Measurements from ENCODE around the gene ENTPD6.
"Not testable (repeated sequence)": the region's sequence is repeated elsewhere in the genome, so short reads cannot be mapped to it uniquely, and the experiment has no call there.

Gene ENTPD6

DNA sequence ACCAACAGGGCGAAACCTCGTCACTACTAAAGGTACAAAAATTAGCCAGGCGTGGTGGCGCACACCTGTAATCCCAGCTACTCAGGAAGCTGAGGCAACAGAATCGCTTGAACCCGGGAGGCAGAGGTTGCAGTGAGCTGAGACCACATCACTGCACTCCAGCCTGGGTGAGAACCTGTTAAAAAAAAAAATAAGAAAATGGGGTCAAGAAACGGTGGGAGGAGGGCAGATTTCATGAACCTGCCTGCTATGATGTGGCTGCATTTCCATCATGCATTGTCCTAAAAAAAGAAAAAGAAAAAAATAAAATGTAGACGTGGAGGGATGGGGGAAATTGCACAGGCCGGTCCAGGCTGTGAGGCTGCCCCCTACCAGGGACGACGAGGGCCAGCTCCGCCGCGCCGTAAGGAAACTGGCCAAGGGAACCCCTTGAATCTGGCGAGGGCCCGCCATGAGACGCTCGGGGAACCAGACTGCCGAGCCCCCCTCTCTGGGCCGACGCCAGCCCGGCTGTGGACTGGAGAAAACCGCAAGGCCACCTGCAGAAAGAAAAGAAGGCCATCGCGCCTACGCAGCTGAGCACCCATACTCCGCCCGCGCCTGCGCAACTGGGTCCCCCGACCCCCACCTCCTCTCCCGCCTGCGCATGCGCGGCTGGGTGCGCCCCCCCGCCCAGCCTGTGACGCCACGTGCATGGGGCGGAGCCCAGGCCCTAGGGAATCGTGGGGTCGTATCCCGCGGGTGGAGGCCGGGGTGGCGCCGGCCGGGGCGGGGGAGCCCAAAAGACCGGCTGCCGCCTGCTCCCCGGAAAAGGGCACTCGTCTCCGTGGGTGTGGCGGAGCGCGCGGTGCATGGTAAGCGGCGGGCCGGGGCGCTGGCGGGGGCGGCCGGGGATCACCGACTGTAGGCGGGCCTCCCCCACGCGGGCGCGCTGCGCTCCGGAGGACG lies at the start of gene ENTPD6:
ENTPD6 (plus strand) TSS at position 699 of the 948 bp plus-strand sequence. CDS start 10,825 bp downstream, outside the sequence.
- peak; percentile 84 for DNase-seq (ENCODE audit: low read depth)

DNA sequence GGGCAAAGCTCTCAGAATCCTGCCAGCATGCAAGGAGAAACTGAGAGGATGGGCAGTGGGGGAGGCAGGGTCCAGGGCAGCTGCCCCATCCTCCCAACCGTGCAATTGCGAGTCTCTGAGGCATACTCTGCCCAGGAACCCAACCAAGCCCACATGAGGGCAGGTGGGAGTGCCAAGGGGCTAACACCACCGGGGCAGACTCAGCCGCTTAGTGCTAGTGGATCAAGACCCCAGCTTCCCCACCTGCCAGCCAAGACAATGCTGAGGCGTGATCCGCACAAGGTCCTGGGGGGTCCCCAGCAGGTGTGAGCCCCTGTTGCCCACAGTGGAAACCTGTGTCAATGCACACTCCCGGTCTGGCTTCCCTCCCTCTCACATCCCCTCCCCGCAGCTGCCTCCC lies 48.5 kb upstream of the ENTPD6 start:
- DNase-seq (ENCODE audit: low read depth): no peak

DNA sequence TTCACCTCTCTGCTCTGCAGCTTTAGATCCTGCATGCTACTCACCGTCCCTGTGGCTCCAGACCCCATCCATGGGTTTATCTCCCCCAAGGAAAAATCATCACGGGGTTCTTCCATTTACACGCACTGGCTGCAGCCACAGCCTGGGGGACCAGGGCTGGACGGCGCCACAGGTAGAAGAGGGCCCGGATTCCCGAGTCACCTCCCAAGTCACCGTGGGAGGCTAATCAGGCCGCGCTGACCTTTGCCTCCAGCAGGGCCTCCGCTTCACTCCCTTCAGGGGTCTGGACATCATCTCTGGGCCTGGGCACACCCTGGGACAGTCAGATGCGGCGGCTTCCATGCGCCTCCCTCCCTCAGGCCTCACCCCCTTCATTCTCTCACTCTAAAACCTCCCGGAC lies 47.8 kb upstream of the ENTPD6 start:
- no peak for DNase-seq (ENCODE audit: low read depth)

DNA sequence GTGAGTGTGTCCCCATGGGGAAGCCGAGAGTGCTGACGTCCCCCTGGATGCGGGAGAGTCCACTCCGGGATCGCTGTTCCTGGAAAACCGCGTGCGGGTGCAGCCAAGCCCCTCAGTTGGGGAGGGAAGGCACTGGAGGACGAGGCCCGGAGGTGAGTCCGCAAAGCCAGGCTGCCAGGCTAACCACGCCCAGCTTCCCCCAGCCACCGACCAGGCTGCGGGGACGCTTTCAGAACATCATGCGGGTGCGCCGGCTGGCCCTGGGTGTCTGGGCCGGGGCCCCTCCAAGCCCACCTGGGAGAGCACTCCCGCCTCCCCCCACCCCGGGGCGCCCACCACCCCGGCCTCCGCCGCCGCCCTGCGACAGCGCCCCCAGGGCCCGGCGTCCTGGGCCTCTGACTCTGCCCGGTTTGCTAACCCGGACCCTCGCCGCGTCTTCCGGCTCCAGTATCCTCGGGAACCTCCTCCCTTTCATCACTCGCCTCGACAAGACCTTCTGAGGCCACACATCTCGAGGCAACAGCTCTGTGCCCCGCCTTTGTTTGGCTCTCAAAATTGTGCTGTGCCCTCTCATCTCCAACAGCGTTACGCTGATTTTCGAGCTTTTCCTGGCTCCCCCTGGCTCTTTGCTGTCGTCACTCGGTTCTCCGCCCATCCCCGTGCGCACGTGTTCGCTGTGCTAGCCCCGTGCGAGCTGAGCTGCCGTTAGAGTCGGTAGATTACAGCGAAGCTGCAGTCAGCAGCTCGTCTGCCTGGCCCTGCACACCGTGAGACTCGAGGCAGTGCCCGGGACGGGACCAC lies 47.1 kb upstream of the ENTPD6 start:
- DNase-seq (ENCODE audit: low read depth): peak; percentile 21

DNA sequence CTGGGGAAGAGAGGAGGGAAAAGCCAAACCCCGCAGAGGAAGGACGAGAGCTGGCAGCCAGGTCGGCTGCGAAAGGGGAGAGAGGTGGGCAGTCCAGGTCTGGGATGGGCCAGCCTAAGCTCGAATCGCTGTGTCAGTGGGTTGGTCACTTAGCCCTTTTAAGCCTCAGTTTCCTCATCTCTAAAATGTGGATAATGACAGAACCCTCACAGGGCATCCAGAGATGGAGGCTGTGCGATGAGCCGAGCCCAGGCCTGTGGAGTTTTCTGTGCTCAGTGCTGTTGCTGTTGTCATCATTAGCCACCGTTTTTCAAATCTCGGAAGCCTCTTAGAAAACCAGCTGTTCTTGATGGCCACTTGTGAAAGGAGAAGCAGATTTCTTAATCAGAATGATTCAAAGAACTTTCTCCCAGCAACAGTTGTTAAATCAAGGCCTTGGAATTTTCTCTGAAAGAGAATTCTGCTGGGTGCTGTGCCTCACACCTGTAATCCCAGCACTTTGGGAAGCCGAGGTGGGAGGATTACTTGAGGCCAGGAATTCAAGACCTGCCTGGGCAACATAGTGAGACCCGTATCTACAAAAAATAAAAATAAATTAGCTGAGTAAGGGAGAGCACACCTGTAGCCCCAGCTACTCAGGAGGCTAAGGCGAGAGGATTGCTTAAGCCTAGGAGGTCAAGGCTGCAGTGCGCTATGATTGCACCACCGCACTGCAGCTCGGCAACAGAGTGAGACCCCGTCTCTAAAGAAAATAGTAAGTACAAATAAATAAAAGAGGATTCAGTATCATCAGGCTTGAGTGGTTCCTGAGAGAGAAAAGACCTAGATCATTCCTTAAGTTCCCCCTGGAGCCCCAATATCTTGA lies 46.3 kb upstream of the ENTPD6 start:
- DNase-seq (ENCODE audit: low read depth): no peak

DNA sequence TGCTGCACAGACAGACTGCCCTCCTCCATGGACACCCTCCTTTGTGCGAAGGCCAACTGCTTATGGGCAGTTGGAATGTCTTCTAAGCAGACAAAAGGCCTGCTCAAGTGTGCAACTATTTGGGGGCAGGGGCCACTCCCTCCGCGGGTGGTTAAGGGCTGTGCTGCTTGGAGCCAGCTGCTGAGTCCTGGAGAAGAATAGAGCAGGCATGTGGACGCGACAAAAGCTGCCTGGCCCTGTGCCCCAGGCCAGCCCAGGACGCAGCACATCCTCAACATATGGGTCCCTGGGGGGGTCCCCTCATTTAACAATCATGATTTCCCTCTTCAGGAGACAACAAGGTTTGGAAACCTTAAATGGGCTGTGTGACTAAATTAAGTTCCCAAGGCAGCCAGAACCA lies 45.5 kb upstream of the ENTPD6 start:
- DNase-seq (ENCODE audit: low read depth): no peak

DNA sequence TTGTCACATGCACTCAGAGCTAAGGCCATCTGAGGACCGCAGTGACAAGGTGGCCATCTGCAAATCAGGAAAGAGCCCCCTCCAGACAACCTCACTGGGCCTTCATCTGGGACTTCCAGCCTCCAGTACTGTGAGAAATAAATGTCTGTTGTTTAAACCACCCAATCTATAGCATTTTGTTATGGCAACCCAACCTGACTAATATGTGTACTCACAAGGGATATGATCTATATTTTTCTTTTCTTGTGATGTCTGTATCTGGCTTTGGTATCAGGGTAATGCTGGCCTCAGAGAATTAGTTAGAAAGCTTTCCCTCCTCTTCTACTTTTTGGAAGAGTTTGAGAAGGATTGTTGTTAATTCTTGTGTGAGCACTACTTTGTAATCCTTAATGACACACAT lies 37.5 kb upstream of the ENTPD6 start:
- no peak for DNase-seq (ENCODE audit: low read depth)

DNA sequence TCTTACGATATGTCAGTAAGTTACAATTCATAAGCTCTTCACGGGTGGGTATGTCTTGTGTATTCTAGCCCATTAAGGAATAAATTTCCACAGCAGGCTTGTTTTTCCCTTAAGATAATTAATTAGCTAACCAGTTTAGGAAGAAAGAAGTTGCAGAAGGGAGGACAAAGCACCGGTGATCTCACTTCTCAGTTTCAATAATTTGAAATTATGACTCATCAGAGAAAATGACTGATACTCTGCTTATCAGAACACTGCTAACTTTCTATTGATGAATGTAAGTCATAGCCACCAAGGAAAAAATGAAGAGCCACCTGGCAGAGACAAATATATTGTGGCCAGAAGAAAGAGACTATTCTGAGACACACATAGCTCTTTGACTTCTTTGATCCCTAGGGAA lies 35.0 kb upstream of the ENTPD6 start:
- DNase-seq (ENCODE audit: low read depth): no peak

DNA sequence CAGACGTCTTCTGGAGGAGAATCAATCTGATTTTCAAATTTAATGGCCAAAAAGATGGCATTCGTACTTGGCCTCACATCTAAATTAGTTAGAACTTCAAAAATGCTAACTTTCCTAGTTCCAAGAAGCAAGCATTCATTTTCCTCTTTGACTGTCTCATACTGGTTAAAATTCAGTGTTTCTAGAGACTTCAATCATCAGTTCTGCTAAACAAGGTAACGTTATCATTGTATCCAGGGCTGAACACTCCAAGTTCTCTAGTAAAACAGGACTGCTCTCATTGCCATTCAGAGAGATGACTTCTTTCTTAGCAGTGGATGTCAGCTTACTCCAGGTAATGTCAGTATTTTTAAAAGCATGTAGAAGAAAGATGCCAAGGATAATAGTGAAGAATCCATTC lies 34.6 kb upstream of the ENTPD6 start:
- DNase-seq (ENCODE audit: low read depth): no peak

DNA sequence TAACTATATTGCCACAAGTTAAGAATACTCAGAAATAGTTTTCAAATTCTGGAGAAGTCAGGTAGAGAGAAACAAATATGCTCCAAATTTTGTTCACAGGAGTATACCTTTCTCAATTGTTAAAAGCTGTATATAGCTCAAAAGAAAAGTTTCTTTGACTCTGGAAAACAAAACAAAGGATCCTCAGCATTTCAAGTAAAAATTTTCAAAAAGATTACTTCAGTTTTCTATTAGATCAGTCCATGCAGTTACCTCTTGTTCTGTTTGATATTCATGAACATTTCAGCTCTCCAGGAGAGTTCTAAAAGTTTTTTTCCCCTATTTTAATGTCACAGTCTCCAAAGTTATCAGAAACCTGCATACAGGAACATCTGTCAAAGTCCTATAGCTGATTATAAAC lies 30.4 kb upstream of the ENTPD6 start:
- DNase-seq (ENCODE audit: low read depth): no peak

DNA sequence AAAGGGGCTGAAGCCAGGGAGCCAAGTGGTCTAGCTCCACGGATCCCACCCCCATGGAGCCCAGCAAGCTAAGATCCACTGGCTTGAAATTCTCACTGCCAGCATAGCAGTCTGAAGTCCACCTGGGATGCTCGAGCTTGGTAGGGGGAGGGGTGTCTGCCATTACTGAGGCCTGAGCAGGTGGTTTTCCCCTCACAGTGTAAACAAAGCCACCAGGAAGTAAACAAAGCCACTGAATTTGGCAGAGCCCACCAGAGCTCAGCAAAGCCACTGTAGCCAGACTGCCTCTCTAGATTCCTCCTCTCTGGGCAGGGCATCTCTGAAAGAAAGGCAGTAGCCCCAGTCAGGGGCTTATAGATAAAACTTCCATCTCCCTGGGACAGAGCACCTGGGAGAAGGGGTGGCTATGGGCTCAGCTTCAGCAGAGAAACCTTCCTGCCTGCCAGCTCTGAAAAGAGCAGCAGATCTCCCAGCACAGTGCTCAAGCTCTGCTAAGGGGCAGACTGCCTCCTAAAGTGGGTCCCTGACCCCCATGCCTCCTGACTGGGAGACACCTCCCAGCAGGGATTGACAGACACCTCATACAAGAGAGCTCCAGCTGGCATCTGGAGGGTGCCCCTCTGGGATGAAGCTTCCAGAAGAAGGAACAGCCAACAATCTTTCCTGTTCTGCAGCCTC lies 29.3 kb upstream of the ENTPD6 start:
- DNase-seq (ENCODE audit: low read depth): not testable (repeated sequence)

DNA sequence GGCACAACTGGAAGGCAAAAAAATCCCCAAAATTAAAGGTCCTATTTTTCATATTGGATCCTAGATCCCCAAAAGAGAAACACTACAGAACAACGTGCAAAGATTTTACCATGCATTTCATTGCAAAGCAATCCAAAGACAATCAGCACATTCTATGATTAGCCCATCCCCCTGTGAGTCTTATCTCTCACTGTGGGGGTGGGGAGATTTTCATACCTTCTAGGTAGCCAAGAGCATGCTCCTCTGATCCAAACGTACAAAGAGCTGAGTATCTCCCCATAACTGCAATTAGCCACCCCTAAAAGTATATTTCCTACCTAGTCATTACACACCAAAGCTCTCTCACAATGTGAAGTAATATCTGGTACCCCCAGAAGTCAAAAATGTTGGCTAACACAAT lies 22.2 kb upstream of the ENTPD6 start:
- no peak for DNase-seq (ENCODE audit: low read depth)

DNA sequence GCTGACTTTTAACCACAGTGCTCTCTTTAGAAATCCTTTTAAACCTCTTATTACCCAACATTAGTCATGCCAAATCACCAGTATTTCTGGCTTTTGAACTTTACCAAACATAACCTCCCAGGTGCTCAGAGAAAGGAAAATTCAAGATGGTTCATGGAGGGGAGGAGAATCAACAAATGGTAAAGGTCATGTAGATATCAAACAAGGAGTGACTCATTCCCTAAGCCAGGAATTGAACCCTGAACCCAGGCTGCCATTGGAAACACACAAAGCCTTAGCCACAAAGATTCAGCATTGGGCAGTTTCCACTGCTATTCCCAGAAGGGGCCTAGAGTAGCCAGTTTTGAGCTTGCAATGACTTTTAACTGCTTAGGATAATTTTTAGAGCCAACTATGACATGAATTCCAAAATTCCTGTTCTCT lies 21.6 kb upstream of the ENTPD6 start:
- DNase-seq (ENCODE audit: low read depth): no peak

DNA sequence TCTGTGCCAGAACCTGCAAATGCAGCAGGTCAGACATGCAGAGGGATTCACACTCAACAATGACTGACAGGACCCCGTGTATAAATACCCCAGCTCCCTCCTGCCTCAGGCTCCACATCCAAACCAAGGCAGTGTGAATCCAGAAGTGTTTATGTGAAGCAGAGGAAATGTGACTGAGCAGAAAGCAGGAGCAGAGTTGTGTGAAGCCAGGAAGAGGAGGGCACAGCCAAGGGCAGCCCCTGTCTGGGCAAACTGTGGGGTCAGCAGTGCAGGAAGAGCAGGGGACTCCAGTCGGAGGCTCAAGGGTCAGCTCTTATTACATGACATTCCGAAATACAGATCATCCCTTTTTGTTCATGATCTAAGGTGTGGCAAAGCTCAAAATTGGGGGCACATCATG lies 19.3 kb upstream of the ENTPD6 start:
- no peak for DNase-seq (ENCODE audit: low read depth)

DNA sequence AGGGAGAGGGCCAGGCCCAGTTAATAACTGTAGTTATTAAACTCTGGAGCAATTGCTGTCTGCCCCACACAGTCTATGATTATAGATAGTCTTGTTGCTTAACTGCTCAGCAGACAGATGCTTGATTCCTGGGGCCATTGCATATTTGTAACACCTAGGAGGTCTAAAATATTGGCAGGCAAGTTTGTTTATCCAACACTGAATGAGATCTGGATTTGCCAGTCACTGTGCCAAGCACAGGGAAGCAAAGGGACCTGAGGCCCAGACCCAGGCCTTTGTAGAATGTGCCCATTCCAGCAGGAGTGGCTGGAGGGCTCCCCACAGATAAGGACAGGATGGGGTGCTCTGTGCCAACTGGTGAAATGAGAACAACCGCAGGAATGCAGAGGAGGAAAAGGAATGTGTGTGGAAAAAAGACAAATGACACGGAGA lies 17.6 kb upstream of the ENTPD6 start:
- no peak for DNase-seq (ENCODE audit: low read depth)

DNA sequence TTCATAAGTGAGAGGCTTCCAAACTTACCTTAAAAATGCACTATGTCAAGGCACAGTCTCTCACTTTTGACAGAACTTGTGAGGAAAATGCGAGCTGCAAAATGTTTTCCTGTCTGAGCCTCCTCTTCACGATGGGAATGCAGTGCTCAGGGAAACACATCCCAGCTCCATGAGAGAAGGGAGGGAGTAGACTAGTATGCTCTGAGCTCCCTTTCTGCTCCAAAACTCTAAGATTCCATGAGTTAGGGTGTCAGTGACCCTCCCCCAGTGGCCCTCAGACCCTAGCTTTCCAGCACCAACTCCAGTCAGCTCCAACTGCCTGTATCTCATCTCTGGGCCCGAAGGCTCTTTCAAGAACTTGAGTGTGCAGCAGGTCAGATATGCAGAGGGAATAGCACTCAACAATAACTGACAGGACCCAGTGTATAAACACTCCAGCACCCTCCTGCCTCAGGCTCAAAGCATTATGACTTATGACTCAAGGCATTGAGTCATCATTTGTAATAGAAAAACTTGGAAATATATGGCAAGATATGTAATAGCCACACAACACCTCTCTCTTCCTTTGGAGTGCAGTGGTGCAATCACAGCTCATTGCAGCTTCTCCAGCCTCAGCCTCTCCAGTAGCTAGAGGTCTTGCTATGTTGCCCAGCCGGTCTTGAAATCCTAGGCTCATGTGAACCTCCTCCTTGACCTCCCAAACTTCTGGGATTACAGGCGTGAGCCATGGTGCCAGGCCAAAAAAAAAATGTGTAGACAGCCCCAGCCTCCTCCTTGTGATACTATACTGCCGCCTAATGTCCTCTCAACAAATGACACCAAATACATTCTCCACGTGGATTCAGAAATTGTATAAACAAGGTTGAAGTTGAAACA lies 16.7 kb upstream of the ENTPD6 start:
- DNase-seq (ENCODE audit: low read depth): no peak

DNA sequence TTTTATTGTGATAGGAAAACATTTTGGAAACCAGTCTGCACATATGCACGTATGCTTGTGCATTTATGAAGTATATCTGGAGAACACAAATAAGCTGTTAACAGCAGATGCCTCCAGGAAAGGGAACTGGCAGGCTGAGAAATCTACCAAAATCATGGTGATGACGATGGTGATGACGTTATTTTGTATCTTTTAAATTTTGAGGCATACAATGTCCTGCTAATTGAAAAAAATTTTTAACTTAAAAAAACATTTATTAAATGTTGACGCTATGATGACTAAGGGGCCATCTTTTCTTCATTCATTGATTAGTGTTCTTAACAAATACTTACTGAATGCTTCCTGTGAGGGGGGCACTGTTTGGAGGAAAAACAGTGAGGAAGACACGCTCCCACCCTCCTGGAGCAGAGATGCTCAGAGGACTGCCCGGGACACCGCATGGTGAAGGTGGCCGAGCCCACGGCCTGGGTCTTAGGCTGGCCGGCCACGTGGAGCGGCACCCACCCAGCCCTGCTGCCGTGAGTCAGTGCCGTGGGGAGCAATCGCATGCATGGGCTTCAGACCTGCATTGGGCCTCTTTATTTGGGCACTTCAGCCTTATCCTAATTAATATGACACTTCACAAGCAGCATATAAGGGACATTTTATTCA lies 15.9 kb upstream of the ENTPD6 start:
- no peak for DNase-seq (ENCODE audit: low read depth)

DNA sequence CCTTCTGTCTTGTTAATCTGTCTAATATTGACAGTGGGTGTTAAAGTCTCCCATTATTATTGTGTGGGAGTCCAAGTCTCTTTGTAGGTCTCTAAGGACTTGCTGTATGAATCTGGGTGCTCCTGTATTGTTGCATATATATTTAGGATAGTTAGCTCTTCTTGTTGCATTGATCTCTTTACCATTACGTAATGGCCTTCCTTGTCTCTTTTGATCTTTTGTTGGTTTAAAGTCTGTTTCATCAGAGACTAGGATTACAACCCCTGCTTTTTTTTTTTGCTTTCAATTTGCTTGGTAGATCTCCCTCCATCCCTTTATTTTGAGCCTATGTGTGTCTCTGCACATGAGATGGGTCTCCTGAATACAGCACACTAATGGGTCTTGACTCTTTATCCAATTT lies 11.1 kb upstream of the ENTPD6 start:
- DNase-seq (ENCODE audit: low read depth): not testable (repeated sequence)

DNA sequence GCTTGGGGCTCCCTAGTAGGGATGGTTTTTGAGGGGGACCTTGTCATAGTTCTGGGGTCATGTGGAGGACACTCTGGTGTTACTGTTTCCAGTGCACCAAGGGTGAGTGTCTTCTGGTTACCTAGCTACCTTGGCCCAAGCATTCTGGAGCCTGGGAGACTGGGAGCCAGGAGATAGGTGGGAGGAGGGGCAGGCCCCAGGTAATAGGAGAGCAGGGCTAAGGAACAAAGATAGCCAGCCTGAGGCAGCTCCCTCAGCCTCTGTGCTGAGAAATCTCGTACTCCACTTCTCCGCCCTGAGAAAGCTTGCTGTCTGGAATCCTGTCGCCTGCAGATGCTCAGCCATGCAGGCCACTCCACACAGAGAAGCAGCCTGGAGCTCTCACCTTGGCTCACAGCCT lies 8.3 kb upstream of the ENTPD6 start:
- no peak for DNase-seq (ENCODE audit: low read depth)

DNA sequence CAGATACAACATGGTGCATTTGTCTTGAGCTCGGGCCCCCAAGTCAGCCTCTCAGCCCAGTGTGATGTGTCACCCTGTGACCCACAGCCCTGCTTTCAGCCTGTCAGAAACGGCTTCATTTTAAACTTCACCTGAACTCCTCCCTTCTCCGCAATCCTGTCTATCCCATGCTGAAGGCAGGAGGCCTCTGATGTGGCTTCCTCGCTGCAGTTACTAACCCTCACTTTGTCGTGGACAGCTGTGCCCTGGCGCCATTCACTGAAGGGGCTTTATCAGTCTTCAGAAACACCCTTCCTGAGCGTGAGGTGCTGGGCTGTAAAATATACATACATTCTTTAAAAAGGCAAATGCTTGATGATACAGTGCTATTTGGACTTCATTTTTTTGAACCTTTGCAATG lies 7.9 kb upstream of the ENTPD6 start:
- no peak for DNase-seq (ENCODE audit: low read depth)
